GM18951 (cell line): ENCODE measurements around the gene SLIRP.

Source experiments
- POLR2A ChIP-seq: IDR thresholded peaks from 4 replicates; pipeline ENCODE4 v1.6.1; 2011; ENCODE audit warnings: mild to moderate bottlenecking; ENCODE audit not compliant: insufficient read length, insufficient read depth; ENCODE audit errors: extremely low read depth
- in situ Hi-C: fragments of 300-500 bp; cut with MboI; formaldehyde crosslinking; loops from one replicate; pipeline ENCODE4 v1.12.0; 2022; ENCODE audit warnings: low sequenced_read_pairs, mixed read lengths, inconsistent platforms; ENCODE audit not compliant: unreplicated experiment

The SLIRP gene

GRCh38 chr14:77760381-77761204, 52.7 kb downstream of the SLIRP start, which contains the start of gene SNW1:
SNW1 (minus strand) TSS chr14:77761156; CDS start chr14:77761127, 29 bp downstream.
- TF ChIP-seq POLR2A = peak; percentile 75
- in situ Hi-C loops = no loop called here

GRCh38 chr14:77761205-77761931, 53.5 kb downstream of the SLIRP start:
- TF ChIP-seq POLR2A = no peak
- in situ Hi-C loops = no loop called here

- in situ Hi-C loops = no loop called here
- TF ChIP-seq POLR2A = no peak
Measured at GRCh38 chr14:77763316-77763715, 55.4 kb downstream of the SLIRP start.

GRCh38 chr14:77763978-77764377, 56.1 kb downstream of the SLIRP start:
- in situ Hi-C loops = no loop called here
- TF ChIP-seq POLR2A = no peak
